IgD-negative memory B cell (primary cell): ENCODE data around the gene ZNF541. TPM values are rescaled to one million over a fixed set of nuclear protein-coding genes. Genes with fewer than 3 reads are reported as not detected.

Experiments
- H3K27ac Mint-ChIP-seq, 3 donors: one replicate each; pipeline ENCODE4 v1.8.0; 2020 to 2022; ENCODE audit warnings: mild to moderate bottlenecking in 3 of 3, mixed read lengths in 3 of 3, moderate library complexity in 1 of 3
- H3K27me3 Mint-ChIP-seq: one replicate; pipeline ENCODE4 v1.8.0; 2021; ENCODE audit warnings: mixed read lengths
- H3K36me3 Mint-ChIP-seq: one replicate; pipeline ENCODE4 v1.8.0; 2020; ENCODE audit warnings: mild to moderate bottlenecking, mixed read lengths
- H3K4me1 Mint-ChIP-seq, 3 donors: one replicate each; pipeline ENCODE4 v1.8.0; 2020 to 2022; ENCODE audit warnings: mixed read lengths in 3 of 3, mild to moderate bottlenecking in 1 of 3
- H3K4me3 Mint-ChIP-seq, 4 donors: one replicate each; pipeline ENCODE4 v1.8.0; 2020 to 2022; ENCODE audit warnings: mild to moderate bottlenecking in 4 of 4, mixed read lengths in 4 of 4, moderate library complexity in 3 of 4
- H3K9me3 Mint-ChIP-seq, 3 donors: one replicate each; pipeline ENCODE4 v1.8.0; 2020 to 2021; ENCODE audit warnings: mixed read lengths in 3 of 3, mild to moderate bottlenecking in 1 of 3
- polyA plus RNA-seq: library from polyadenylated mRNA; unstranded; fragments of 300-500 nt; fragmentation: Illumina TruSeq; gene quantifications from one replicate; pipeline ENCODE4 v1.2.3, GENCODE V29; 2021

ZNF541 gene
- polyA plus RNA-seq, 1 donor from 2014 or later = not detected

DNA sequence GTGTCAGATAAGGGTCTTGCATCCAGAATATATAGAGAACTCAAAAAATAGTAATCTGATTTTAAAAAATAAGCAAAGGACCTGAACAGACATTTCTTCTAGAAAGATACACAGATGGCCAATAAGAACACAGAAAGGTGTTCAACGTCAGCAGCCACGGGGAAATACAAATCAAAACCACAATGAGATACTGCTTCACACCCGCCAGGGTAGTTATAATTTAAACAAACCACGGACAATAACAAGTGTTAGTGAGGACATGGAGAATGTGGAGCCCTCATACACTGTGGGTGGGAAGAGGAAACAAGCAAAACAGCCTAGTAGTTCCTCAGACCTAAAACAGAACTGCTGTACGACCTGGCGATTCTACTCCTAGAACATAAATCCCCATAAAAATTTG lies 31.4 kb downstream of the ZNF541 start:
- Mint-ChIP-seq H3K4me3 (peak overlapping the region in 1 of 4 donors; percentile 23), H3K27ac (peak overlapping the region in 2 of 3 donors; percentile 2 to 15), H3K36me3 (peaks cover 3% of the 10 kb centered on the region)

DNA sequence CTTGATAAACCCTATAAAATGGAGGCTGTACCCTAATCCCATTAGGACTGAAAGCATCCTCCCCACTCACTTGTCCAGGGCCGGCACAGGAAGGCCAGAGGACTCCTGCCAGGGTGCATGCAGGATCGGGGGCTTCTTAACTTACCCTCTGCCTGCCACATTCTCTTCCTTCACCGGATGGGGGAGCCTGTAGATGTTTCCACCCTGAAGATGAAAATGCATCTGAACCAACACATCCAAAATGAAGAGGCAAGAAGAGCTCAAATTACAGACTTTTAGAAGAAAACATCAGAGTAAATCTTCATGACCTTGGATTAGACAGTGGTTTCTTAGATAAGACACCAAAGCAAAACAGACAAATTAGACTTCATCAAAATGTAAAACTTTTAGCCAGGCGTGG lies 32.2 kb downstream of the ZNF541 start:
- peaks cover 0 to 2% (median 0%) of the 10 kb centered on the region in 3 donors for H3K4me1 Mint-ChIP-seq
- no peak overlapping the region for H3K4me3 Mint-ChIP-seq
- H3K36me3 Mint-ChIP-seq = peaks cover 3% of the 10 kb centered on the region
- no peak overlapping the region for H3K27ac Mint-ChIP-seq
- H3K27me3 Mint-ChIP-seq = peaks cover 27% of the 10 kb centered on the region
- peaks cover 0 to 2% (median under 1%) of the 10 kb centered on the region in 3 donors for H3K9me3 Mint-ChIP-seq

More for the DNA sequence above, 31.4 kb downstream of the ZNF541 start:
- Mint-ChIP-seq H3K27me3 (peaks cover 27% of the 10 kb centered on the region), H3K4me1 (peaks cover 0 to 2% (median 0%) of the 10 kb centered on the region in 3 donors), H3K9me3 (peaks cover 0 to 2% (median 0%) of the 10 kb centered on the region in 3 donors)

DNA sequence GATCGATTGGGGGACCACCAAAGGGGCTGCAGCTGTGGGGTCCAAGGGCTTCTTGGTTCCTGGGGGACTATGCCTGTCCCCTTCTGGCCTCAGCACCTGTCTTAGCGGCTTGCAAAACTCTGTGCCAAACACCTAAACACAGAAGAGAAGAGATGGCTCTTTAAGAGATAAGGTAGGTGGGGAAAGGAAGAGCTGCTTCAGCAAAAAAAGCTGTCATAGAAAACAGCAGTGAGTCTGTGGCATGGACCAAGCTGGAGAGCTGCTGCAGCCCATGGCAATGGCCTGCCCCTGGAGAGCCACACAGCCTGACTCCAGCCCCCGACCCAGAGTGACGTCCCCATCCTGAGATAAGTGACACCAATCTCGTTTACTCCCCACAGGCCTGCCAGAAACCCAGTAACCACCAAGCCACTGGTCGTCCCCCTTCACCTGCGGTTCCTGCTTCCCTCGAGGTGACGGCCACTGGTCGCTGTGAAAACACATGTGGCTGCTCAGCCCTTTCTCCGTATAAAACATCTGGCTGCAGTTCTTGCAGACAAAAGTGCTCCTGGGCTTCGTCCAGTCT lies 33.1 kb downstream of the ZNF541 start:
- H3K27ac Mint-ChIP-seq = no peak overlapping the region
- H3K36me3 Mint-ChIP-seq = peaks cover 3% of the 10 kb centered on the region
- no peak overlapping the region for H3K4me3 Mint-ChIP-seq
- peaks cover 2 to 8% (median 2%) of the 10 kb centered on the region in 3 donors for H3K9me3 Mint-ChIP-seq
- peaks cover 0 to 2% (median 0%) of the 10 kb centered on the region in 3 donors for H3K4me1 Mint-ChIP-seq
- H3K27me3 Mint-ChIP-seq = peaks cover 28% of the 10 kb centered on the region

DNA sequence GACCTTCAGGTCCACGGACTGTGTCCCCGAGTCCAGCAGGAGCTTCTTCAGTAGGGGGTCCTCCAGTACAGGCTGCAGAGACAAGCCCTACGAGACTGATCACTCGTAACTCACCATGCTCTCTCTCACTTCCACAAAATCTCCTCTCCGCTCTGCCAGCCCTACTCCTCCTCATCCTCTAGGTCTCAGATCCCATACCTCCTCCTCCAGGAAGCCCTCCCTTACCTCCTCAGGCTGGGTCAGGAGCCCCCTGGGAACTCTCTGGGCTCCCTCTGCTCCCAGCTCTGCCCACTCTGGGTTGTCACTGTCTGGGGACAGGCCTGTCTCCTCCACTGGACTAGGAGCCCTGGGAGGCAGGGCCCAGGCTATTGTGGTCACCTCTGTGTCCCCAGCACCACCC lies 34.1 kb downstream of the ZNF541 start:
- Mint-ChIP-seq H3K27ac (peak overlapping the region in 1 of 3 donors; percentile 59), H3K9me3 (peaks cover 2 to 8% (median 4%) of the 10 kb centered on the region in 3 donors), H3K27me3 (peaks cover 20% of the 10 kb centered on the region), H3K4me3 (no peak overlapping the region), H3K36me3 (peaks cover 3% of the 10 kb centered on the region), H3K4me1 (peaks cover 0 to 2% (median 0%) of the 10 kb centered on the region in 3 donors)

- H3K9me3 Mint-ChIP-seq = peaks cover 2 to 8% (median 4%) of the 10 kb centered on the region in 3 donors
- peaks cover 16% of the 10 kb centered on the region for H3K27me3 Mint-ChIP-seq
- H3K4me3 Mint-ChIP-seq = no peak overlapping the region
These were observed 35.5 kb downstream of the ZNF541 start for GRCh38 chr19:47537493-47537892.

DNA sequence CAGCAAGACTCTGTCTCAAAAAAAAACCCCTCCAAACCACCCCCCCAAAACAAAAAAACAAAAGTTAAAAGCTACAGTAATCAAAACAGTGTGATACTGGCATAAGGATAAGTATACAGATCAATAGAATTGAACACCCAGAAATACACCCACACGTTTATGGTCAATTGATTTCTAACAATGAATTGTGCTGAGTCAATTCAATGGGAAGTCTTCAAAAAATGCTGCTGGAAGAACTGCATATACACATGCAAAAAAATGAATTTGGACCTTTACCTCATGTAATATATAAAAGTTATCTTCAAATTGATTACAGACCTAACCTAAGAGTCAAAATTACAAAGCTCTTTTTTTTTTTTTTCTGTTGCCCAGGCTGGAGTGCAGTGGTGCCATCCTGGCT lies 38.3 kb downstream of the ZNF541 start:
- no peak overlapping the region for H3K4me3 Mint-ChIP-seq
- peaks cover 20% of the 10 kb centered on the region for H3K27me3 Mint-ChIP-seq
- H3K9me3 Mint-ChIP-seq = peaks cover 2 to 8% (median 4%) of the 10 kb centered on the region in 3 donors
- H3K4me1 Mint-ChIP-seq = peaks cover 0 to 2% (median 0%) of the 10 kb centered on the region in 3 donors
- H3K36me3 Mint-ChIP-seq = peaks cover 3% of the 10 kb centered on the region
- no peak overlapping the region for H3K27ac Mint-ChIP-seq

More at GRCh38 chr19:47537493-47537892, 35.5 kb downstream of the ZNF541 start:
- Mint-ChIP-seq H3K27ac (no peak overlapping the region), H3K36me3 (peaks cover 3% of the 10 kb centered on the region), H3K4me1 (peaks cover 0 to 2% (median 0%) of the 10 kb centered on the region in 3 donors)

- Mint-ChIP-seq H3K36me3 (peaks cover under 1% of the 10 kb centered on the region), H3K9me3 (peaks cover 2 to 9% (median 4%) of the 10 kb centered on the region in 3 donors), H3K27me3 (peaks cover 13% of the 10 kb centered on the region), H3K27ac (no peak overlapping the region), H3K4me1 (peaks cover 0 to under 1% (median 0%) of the 10 kb centered on the region in 3 donors), H3K4me3 (no peak overlapping the region)
These were observed 41.1 kb downstream of the ZNF541 start for GRCh38 chr19:47531640-47532387.

- Mint-ChIP-seq H3K9me3 (peaks cover 0 to 4% (median 2%) of the 10 kb centered on the region in 3 donors), H3K27me3 (peaks cover 13% of the 10 kb centered on the region), H3K4me3 (no peak overlapping the region), H3K36me3 (no peaks in the 10 kb centered on the region), H3K27ac (no peak overlapping the region), H3K4me1 (no peaks in the 10 kb centered on the region)
These were observed 43.8 kb downstream of the ZNF541 start for GRCh38 chr19:47529018-47529742.

DNA sequence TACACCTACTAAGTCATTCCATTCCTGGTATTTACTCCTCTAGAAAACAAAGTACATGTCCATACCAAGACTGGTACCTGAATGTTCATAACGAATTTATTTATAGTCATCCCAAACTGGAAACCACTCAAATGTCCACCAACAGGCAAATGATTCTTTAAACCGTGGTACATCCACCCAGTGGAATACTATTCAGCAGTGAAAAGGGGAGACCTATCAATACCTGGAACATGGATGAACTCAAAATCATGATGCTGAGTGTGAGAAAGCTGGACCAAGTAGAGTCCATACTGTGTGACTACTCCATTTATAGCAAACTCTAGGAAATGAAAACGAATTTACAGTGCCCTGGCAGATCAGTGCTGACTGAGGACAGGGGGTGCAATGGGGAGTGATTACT lies 46.1 kb downstream of the ZNF541 start:
- H3K27me3 Mint-ChIP-seq = peaks cover 24% of the 10 kb centered on the region
- H3K4me1 Mint-ChIP-seq = peaks cover 0 to 3% (median 0%) of the 10 kb centered on the region in 3 donors
- H3K36me3 Mint-ChIP-seq = no peaks in the 10 kb centered on the region
- no peak overlapping the region for H3K4me3 Mint-ChIP-seq
- H3K27ac Mint-ChIP-seq = no peak overlapping the region
- peaks cover 0 to 4% (median 0%) of the 10 kb centered on the region in 3 donors for H3K9me3 Mint-ChIP-seq

DNA sequence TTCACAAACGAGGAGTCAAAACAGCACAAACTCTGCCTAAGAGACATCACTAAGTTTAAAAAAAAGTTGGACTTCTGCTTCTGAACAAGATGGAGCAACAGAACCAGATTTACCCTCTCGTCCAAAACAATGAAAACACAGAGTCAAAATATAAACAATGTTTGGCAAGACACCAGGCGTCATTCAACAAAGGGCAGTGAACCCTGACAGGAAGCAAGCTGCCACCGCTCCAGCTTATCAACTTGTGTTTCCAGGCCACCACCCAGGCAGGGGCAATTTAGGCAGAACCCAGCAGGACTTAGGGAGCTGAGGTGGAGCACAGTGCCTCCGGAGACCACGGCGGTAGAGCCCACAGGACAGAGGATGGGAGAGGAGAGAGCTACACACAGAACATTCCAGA lies 49.5 kb downstream of the ZNF541 start:
- H3K9me3 Mint-ChIP-seq = peaks cover 0 to 4% (median 0%) of the 10 kb centered on the region in 3 donors
- H3K36me3 Mint-ChIP-seq = no peaks in the 10 kb centered on the region
- peaks cover 0 to 7% (median 6%) of the 10 kb centered on the region in 3 donors for H3K4me1 Mint-ChIP-seq

More for the DNA sequence above, 49.5 kb downstream of the ZNF541 start:
- Mint-ChIP-seq H3K4me3 (no peak overlapping the region), H3K27me3 (peaks cover 29% of the 10 kb centered on the region), H3K27ac (no peak overlapping the region)

Other genes starting within 250 kb of the ZNF541 start
- 0.06 TPM for gene C5AR2, start 241.0 kb downstream of the ZNF541 start, polyA plus RNA-seq
- 13.3 TPM for gene DHX34, start 223.8 kb downstream of the ZNF541 start, polyA plus RNA-seq
- gene MEIS3, start 153.6 kb downstream of the ZNF541 start, polyA plus RNA-seq = not detected
- not detected for gene SLC8A2, start 101.3 kb downstream of the ZNF541 start, polyA plus RNA-seq
- 6.5 TPM for gene KPTN, start 88.9 kb downstream of the ZNF541 start, polyA plus RNA-seq
- 95.3 TPM for gene NAPA, start 58.1 kb downstream of the ZNF541 start, polyA plus RNA-seq
- gene BICRA, start 36.0 kb upstream of the ZNF541 start, polyA plus RNA-seq = 0.71 TPM
- gene EHD2, start 140.3 kb upstream of the ZNF541 start, polyA plus RNA-seq = not detected
- gene NOP53, start 172.4 kb upstream of the ZNF541 start, polyA plus RNA-seq = 304 TPM
- gene SELENOW, start 205.6 kb upstream of the ZNF541 start, polyA plus RNA-seq = 210 TPM
- gene TPRX1, start 231.4 kb upstream of the ZNF541 start, polyA plus RNA-seq = not detected
- not detected for gene CRX, start 248.8 kb upstream of the ZNF541 start, polyA plus RNA-seq